Left cardiac atrium (tissue), 4 donors: ENCODE results near the gene COL25A1. TPM values are rescaled to one million over a fixed set of nuclear protein-coding genes. Genes with fewer than 3 reads are reported as not detected.

Experiments
- ATAC-seq, 2 donors: fragments of 200-7000 bp; cut with Tn5 transposase; one replicate each; pipeline ENCODE4 v1.9.1; 2020; ENCODE audit warnings: mild to moderate bottlenecking in 2 of 2, moderate library complexity in 2 of 2
- DNase-seq: peaks from one replicate; pipeline ENCODE4 v3.0.0-alpha.2; 2020
- intact Hi-C, 2 donors: fragments of 100-400 bp; cut with DNase I; formaldehyde crosslinking; loops; one replicate each; pipeline versions ENCODE4 v1.14.1 to v1.15.1; 2022 to 2023
- total RNA-seq, 2 donors: library from RNA; stranded (reverse); fragmentation: NEBNext Ultra II Directional; extraction: Animal tissue kit (Norgen Biotek cat#: 25700); gene quantifications; one replicate each; pipeline ENCODE4 v1.2.1, GENCODE V29; 2021
- donor health status: DM: no; HTN: yes; CAD: no.
- donor health status: DM: no; HTN: yes; CAD: no; lungs with severe emphysema.
- donor health status: DM: yes; HTN: yes; CAD: no.
- donor health status: Dilated cardiomyopathy.

The COL25A1 gene
- total RNA-seq, 2 donors from 2014 or later: 0.74 to 1.5 TPM

- peak; percentile 76 for DNase-seq
- intact Hi-C loops: no loop called here
- peak; percentile 73 to 85 for ATAC-seq
Measured at GRCh38 chr4:108830509-108831244, 471.8 kb downstream of the COL25A1 start.

- ATAC-seq (peak in 1 of 2 donors; percentile 50), DNase-seq (no peak)
- intact Hi-C loops: no loop called here
Measured at GRCh38 chr4:108829966-108830492, 472.4 kb downstream of the COL25A1 start.

GRCh38 chr4:108828620-108829019, 473.8 kb downstream of the COL25A1 start:
- ATAC-seq (peak in 1 of 2 donors; percentile 31), DNase-seq (no peak)
- intact Hi-C loops: no loop called here

- intact Hi-C loops: no loop called here
- DNase-seq: no peak
- ATAC-seq: no peak
Measured at GRCh38 chr4:108825737-108826136, 476.7 kb downstream of the COL25A1 start.

- DNase-seq (no peak), ATAC-seq (no peak)
- intact Hi-C loops: no loop called here
Measured at GRCh38 chr4:108821351-108821930, 481.0 kb downstream of the COL25A1 start.

GRCh38 chr4:108820492-108821350, 481.7 kb downstream of the COL25A1 start:
- intact Hi-C loops: no loop called here
- DNase-seq (no peak), ATAC-seq (no peak)

- intact Hi-C loops: no loop called here
- DNase-seq (no peak), ATAC-seq (no peak)
Measured at GRCh38 chr4:108814326-108814725, 488.1 kb downstream of the COL25A1 start.

GRCh38 chr4:108813261-108813660, 489.2 kb downstream of the COL25A1 start:
- ATAC-seq (no peak), DNase-seq (no peak)
- intact Hi-C loops: no loop called here

GRCh38 chr4:108811486-108811885, 491.0 kb downstream of the COL25A1 start:
- ATAC-seq: no peak
- intact Hi-C loops: no loop called here
- no peak for DNase-seq

GRCh38 chr4:108810087-108810486, 492.4 kb downstream of the COL25A1 start:
- DNase-seq: no peak
- no peak for ATAC-seq
- intact Hi-C loops: no loop called here

GRCh38 chr4:108804648-108805273, 497.7 kb downstream of the COL25A1 start:
- ATAC-seq: no peak
- intact Hi-C loops: no loop called here
- DNase-seq: no peak

GRCh38 chr4:108799306-108799705, 503.2 kb downstream of the COL25A1 start:
- DNase-seq (no peak), ATAC-seq (peak in 1 of 2 donors; percentile 78)
- intact Hi-C loops: no loop called here

GRCh38 chr4:108796173-108796572, 506.3 kb downstream of the COL25A1 start:
- intact Hi-C loops: no loop called here

GRCh38 chr4:108795733-108796132, 506.7 kb downstream of the COL25A1 start:
- DNase-seq (no peak), ATAC-seq (peak; percentile 21 to 57)
- intact Hi-C loops: no loop called here

More at GRCh38 chr4:108796173-108796572, 506.3 kb downstream of the COL25A1 start:
- DNase-seq (no peak), ATAC-seq (peak; percentile 45 to 56)

- intact Hi-C loops: no loop called here
- ATAC-seq: peak; percentile 60 to 62
- no peak for DNase-seq
Measured at GRCh38 chr4:108794136-108794535, 508.3 kb downstream of the COL25A1 start.

- ATAC-seq: no peak
- intact Hi-C loops: no loop called here
- no peak for DNase-seq
Measured at GRCh38 chr4:108793415-108793814, 509.0 kb downstream of the COL25A1 start.

- intact Hi-C loops: no loop called here
- no peak for DNase-seq
- ATAC-seq: no peak
Measured at GRCh38 chr4:108788731-108789130, 513.7 kb downstream of the COL25A1 start.

GRCh38 chr4:108787724-108788123, 514.7 kb downstream of the COL25A1 start:
- intact Hi-C loops: no loop called here
- DNase-seq: no peak

GRCh38 chr4:108787106-108787505, 515.4 kb downstream of the COL25A1 start:
- no peak for DNase-seq
- ATAC-seq: no peak
- intact Hi-C loops: no loop called here

More at GRCh38 chr4:108787724-108788123, 514.7 kb downstream of the COL25A1 start:
- ATAC-seq: no peak
